DOHH2 (cell line): ENCODE measurements around the gene CRK.
"Not testable (repeated sequence)": the region's sequence is repeated elsewhere in the genome, so short reads cannot be mapped to it uniquely, and the experiment has no call there.

Experiments used
- H3F3A ChIP-seq: fragments of 200-600 bp; sonication (generic), shearing (Covaris generic); 2 replicates; pipeline ENCODE4 v1.6.0; 2016; ENCODE audit warnings: antibody characterized with exemption, mild to moderate bottlenecking; ENCODE audit not compliant: control insufficient read depth, insufficient read depth
- H3K27ac ChIP-seq: fragments of 200-600 bp; sonication (generic); 2 replicates; pipeline ENCODE4 v1.5.1; 2014; ENCODE audit warnings: low read depth, mild to moderate bottlenecking, low read length, moderate library complexity
- H3K27me3 ChIP-seq: fragments of 200-600 bp; sonication (generic); 2 replicates; pipeline ENCODE4 v1.6.1; 2014; ENCODE audit warnings: mild to moderate bottlenecking, low read length, mixed read lengths; ENCODE audit not compliant: control insufficient read depth
- H3K36me3 ChIP-seq: fragments of 200-600 bp; sonication (generic); 2 replicates; pipeline ENCODE4 v1.6.1; 2014; ENCODE audit warnings: mild to moderate bottlenecking, low read length, moderate library complexity, mixed read lengths; ENCODE audit not compliant: control insufficient read depth
- H3K4me1 ChIP-seq: fragments of 200-600 bp; sonication (generic); 2 replicates; pipeline ENCODE4 v1.6.1; 2014; ENCODE audit warnings: mild to moderate bottlenecking, low read length, mixed read lengths; ENCODE audit not compliant: control insufficient read depth
- H3K4me2 ChIP-seq: fragments of 200-600 bp; sonication (generic); 2 replicates; pipeline ENCODE4 v1.6.0; 2014; ENCODE audit warnings: mild to moderate bottlenecking, low read length, moderate library complexity
- H3K4me3 ChIP-seq: fragments of 200-600 bp; sonication (generic); 2 replicates; pipeline ENCODE4 v1.5.1; 2014; ENCODE audit warnings: mild to moderate bottlenecking, low read length, mixed read lengths
- H3K79me2 ChIP-seq: fragments of 200-600 bp; sonication (generic); 2 replicates; pipeline ENCODE4 v1.6.1; 2014; ENCODE audit warnings: mild to moderate bottlenecking, low read length, mixed read lengths; ENCODE audit not compliant: control insufficient read depth
- H3K9me2 ChIP-seq: fragments of 200-600 bp; sonication (generic); replicated peaks from 2 replicates; pipeline ENCODE4 v1.6.1; 2014; ENCODE audit warnings: mild to moderate bottlenecking, low read length, mixed read lengths; ENCODE audit not compliant: control insufficient read depth
- H3K9me3 ChIP-seq: fragments of 200-600 bp; sonication (generic); 2 replicates; pipeline ENCODE4 v1.6.1; 2014; ENCODE audit warnings: antibody characterized with exemption, low read length, mixed read lengths; ENCODE audit not compliant: control insufficient read depth, insufficient read depth
- H4K20me1 ChIP-seq: fragments of 200-600 bp; sonication (generic); 2 replicates; pipeline ENCODE4 v1.6.0; 2014; ENCODE audit warnings: low read depth, mild to moderate bottlenecking, antibody characterized with exemption, low read length, moderate library complexity; ENCODE audit not compliant: control insufficient read depth, insufficient read depth
- EZH2phosphoT487 ChIP-seq: fragments of 200-600 bp; sonication (generic); IDR thresholded peaks from 2 replicates; pipeline ENCODE4 v1.6.1; 2017; ENCODE audit warnings: borderline replicate concordance, mild to moderate bottlenecking, antibody characterized with exemption, low read length, moderate library complexity, mixed read lengths
- TF ChIP-seq, protein P1 (sequence below): fragments of 200-600 bp; sonication (generic); IDR thresholded peaks from one replicate; pipeline ENCODE4 v1.5.1; 2014; ENCODE audit warnings: antibody characterized with exemption, mild to moderate bottlenecking, low read depth, low read length; ENCODE audit not compliant: poor library complexity, severe bottlenecking

The CRK gene

DNA sequence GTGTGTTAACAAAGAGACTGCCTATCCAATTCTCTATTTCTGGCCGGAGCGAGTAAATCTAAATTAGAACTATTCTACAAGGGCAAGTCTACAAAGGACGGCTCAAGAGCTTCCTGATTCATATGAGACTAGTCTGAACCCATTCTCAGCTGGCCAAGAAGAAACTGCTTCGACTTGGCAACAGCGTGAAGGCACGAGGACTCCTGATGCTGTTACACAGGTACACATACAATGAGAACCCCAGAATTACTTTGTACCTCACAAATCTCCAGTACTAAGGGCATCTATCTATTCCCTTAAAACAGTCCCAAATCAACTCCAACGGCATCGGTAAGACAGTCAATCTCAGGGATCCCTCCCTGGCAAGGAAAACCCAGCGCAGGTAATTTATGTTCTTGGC is 1.5 kb downstream of the CRK start:
- Histone ChIP-seq H3K9me2 (no peaks in the 10 kb centered on the region), H3F3A (no peaks in the 10 kb centered on the region), H3K79me2 (peaks cover 65% of the 10 kb centered on the region), H3K4me2 (peak overlapping the region; percentile 74), H3K36me3 (peaks cover 44% of the 10 kb centered on the region), H3K27ac (no peak overlapping the region), H3K27me3 (no peaks in the 10 kb centered on the region), H4K20me1 (peaks cover 12% of the 10 kb centered on the region; the same call in 1 of the 2 replicates), H3K9me3 (no peaks in the 10 kb centered on the region), H3K4me1 (peaks cover 23% of the 10 kb centered on the region), H3K4me3 (peak overlapping the region; percentile 87)
- no peak for TF ChIP-seq EZH2phosphoT487
- TF ChIP-seq, protein P1, sequence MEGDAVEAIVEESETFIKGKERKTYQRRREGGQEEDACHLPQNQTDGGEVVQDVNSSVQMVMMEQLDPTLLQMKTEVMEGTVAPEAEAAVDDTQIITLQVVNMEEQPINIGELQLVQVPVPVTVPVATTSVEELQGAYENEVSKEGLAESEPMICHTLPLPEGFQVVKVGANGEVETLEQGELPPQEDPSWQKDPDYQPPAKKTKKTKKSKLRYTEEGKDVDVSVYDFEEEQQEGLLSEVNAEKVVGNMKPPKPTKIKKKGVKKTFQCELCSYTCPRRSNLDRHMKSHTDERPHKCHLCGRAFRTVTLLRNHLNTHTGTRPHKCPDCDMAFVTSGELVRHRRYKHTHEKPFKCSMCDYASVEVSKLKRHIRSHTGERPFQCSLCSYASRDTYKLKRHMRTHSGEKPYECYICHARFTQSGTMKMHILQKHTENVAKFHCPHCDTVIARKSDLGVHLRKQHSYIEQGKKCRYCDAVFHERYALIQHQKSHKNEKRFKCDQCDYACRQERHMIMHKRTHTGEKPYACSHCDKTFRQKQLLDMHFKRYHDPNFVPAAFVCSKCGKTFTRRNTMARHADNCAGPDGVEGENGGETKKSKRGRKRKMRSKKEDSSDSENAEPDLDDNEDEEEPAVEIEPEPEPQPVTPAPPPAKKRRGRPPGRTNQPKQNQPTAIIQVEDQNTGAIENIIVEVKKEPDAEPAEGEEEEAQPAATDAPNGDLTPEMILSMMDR = no peak

DNA sequence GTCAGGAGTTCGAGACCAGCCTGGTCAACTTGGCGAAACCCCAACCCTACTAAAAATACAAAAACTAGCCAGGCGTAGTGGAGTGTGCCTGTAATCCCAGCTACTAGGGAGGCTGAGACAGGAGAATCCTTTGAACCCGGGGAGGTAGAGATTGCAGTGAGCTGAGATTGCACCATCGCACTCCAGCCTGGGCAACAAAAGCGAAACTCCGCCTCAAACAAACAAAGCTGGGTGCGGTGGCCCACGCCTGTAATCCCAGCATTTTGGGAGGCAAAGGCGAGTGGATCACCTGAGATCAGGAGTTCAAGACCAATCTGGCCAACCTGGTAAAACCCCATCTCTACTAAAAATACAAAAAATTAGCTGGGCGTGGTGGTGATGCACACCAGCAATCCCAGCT is 2.3 kb downstream of the CRK start:
- H3K27me3 ChIP-seq, H3K27ac ChIP-seq, H3K9me3 ChIP-seq, H3K9me2 ChIP-seq, H3F3A ChIP-seq, H3K4me3 ChIP-seq: not testable (repeated sequence)
- peaks cover 73% of the 10 kb centered on the region for H3K79me2 ChIP-seq
- H3K4me2 ChIP-seq = 0 out of 2 replicates have a peak overlapping the region, but pooled peaks have one; percentile 15
- H3K4me1 ChIP-seq = peaks cover 23% of the 10 kb centered on the region
- H4K20me1 ChIP-seq = peaks cover 16% of the 10 kb centered on the region; the same call in 1 of the 2 replicates
- peaks cover 52% of the 10 kb centered on the region for H3K36me3 ChIP-seq

DNA sequence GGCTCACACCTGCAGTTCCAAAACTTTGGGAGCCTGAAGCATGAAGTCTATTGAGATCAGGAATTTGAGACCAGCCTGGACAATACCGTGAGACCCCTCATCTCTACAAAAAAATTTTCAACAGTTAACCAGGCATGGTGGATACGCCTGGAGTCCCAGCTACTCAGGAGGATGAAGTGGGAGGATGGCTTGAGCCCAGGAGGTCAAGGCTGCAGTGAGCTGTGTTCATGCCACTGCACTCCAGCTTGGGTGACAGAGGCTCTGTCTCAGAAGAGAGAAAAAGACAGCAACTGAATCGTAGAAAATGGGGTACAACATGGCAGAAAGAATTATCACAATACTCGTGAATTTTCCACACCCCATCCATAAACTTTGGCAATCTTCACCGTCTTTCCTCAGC is 3.2 kb downstream of the CRK start:
- Histone ChIP-seq H3F3A (no peaks in the 10 kb centered on the region), H3K9me2 (no peaks in the 10 kb centered on the region), H3K4me1 (peaks cover 23% of the 10 kb centered on the region), H3K4me2 (no peak overlapping the region; the same call in 1 of the 2 replicates), H4K20me1 (peaks cover 16% of the 10 kb centered on the region; the same call in 1 of the 2 replicates), H3K36me3 (peaks cover 54% of the 10 kb centered on the region), H3K9me3 (no peaks in the 10 kb centered on the region), H3K4me3 (no peak overlapping the region), H3K79me2 (peaks cover 82% of the 10 kb centered on the region), H3K27me3 (no peaks in the 10 kb centered on the region), H3K27ac (no peak overlapping the region)
- no peak for TF ChIP-seq EZH2phosphoT487
- TF ChIP-seq, protein P1 = no peak

DNA sequence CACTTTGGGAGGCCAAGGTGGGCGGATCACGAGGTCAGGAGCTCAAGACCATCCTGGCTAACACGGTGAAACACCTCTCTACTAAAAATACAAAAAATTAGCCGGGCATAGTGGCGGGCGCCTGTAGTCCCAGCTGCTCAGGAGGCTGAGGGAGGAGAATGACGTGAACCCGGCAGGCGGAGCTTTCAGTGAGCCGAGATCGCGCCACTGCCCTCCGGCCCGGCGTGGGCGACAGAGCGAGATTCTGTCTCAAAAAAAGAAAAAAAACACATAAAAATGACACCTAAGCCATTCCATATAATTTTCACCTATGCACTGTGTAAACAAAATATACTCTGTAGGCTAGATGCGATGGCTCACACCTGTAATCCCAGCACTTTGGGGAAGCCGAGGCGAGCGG is 5.8 kb downstream of the CRK start:
- peaks cover 53% of the 10 kb centered on the region for H3K36me3 ChIP-seq
- peaks cover 17% of the 10 kb centered on the region; the same call in 1 of the 2 replicates for H4K20me1 ChIP-seq
- peaks cover 16% of the 10 kb centered on the region for H3K4me1 ChIP-seq
- not testable (repeated sequence) for H3K27ac ChIP-seq, H3K4me3 ChIP-seq, H3K9me3 ChIP-seq, H3K9me2 ChIP-seq, H3K27me3 ChIP-seq, H3F3A ChIP-seq, H3K4me2 ChIP-seq
- peaks cover 100% of the 10 kb centered on the region for H3K79me2 ChIP-seq
